ENCODE results near the gene CD2AP.
"Not testable (repeated sequence)": the region's sequence is repeated elsewhere in the genome, so short reads cannot be mapped to it uniquely, and the experiment has no call there.

CD2AP gene

DNA sequence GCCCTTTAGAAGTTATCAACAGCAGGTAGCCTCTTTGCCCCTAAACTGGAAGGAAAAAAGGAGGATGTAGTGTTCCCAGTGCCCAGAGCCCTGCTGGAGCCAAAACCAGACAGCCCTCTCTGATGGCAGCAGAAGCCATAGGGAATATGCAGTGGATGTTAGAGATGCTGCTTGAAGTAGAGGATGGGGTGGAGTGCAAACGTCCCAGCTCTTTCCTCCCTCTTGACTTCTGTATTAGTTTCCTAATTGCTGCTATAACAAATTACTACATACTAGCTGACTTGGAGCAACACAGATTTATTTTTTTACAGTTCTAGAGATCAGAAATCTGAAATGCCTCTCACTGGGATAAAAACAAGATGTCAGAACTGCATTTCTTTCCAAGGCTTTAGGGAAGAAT is 12.5 kb upstream of the CD2AP start:
- DNase-seq, result no peak

DNA sequence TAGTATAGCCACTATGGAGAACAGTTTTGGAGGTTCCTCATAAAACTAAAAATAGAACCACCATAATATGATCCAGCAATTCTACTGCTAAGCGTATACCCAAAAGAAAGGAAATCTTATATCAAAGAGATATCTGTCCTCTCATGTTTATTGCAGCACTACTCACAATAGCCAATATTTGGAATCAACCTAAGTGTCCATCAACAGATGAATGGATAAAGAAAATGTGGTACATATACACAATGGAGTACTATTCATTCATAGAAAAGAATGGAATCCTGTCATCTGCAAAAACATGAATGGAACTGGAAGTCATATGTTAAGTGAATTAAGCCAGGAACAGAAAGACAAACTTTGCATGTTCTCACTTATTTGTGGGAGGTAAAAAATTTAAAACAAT is 5.7 kb upstream of the CD2AP start:
- DNase-seq, result no peak

DNA sequence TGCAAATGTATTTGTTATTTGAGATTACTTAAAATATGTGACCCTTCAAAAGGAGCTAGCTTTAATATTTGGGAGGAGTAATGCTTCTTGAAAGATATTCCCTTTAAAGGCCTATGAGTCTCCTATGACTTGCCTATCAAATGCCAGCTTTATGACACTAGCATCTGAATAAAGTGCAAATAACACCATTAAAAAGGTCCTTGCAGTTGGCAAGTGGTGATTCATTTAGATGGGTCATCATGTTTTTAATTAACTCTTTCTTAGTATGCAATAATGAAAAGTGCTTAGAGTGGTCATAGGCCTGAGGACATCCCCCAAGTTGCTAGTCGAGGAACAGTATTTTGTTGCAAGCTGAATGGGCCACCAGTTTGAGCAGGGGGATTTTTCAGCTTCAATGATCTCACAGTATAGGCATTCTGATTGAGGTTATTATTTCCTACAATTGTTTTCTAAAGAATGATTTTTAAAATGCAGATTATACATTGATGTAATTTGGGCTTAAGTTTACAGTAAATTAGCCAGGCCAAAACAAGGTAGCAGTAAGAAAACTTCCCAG is 3.7 kb upstream of the CD2AP start:
- no peak for DNase-seq

DNA sequence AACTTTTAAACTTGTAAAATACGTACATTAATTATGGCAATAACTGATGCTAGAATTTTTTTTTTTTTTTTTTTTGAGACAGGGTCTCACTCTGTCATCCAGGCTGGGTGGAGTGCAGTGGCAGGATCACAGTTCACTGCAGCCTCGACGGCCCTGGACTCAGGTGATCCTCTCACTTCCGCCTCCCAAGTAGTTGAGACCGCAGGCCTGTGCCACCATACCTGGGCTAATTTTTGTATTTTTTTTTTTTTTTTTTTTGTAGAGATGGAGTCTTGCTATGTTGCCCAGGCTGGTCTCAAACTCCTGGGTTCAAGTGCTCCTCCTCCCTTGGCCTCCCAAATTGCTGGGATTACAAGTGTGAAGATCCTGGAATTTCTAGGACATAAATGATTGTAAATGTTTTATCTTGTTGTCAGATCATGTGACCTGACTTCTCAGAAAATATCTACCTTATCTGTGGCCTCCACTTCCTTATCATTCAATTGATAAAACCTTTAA is 2.2 kb upstream of the CD2AP start:
- DNase-seq, result no peak

DNA sequence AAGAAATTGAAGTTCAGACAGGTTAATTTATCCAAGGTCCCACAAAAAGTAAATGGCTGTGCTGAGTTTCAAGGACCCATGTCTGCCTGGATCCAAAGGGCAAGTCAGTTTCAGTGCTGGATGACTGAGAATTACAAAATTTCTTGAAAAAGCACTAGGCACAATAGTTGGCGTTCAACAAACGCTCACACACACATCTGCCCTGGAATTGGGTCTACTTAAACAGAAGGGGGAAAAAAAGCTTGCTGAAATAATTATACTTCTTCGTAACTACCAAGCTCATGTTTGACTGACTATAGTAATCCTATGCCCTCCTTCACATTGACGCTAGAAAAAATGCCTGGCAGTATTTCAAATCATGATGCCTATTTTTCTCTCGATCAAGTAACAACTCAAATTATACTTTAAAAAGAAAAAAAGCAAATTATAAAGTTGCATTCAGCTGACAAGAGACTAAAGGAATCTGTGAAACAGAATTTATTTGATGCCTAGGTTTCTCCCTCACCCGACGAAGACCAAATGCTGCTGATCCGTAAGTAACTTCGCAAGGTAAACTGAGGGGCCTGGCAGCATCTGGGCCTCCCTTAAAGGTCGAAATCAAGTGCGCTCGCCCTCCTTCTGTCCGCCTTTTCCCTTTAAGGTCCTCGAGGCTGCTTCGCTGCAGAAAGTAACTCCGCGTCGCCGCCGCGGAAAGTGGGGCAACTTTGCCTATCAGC is 650 bp upstream of the CD2AP start:
- no peak for DNase-seq

DNA sequence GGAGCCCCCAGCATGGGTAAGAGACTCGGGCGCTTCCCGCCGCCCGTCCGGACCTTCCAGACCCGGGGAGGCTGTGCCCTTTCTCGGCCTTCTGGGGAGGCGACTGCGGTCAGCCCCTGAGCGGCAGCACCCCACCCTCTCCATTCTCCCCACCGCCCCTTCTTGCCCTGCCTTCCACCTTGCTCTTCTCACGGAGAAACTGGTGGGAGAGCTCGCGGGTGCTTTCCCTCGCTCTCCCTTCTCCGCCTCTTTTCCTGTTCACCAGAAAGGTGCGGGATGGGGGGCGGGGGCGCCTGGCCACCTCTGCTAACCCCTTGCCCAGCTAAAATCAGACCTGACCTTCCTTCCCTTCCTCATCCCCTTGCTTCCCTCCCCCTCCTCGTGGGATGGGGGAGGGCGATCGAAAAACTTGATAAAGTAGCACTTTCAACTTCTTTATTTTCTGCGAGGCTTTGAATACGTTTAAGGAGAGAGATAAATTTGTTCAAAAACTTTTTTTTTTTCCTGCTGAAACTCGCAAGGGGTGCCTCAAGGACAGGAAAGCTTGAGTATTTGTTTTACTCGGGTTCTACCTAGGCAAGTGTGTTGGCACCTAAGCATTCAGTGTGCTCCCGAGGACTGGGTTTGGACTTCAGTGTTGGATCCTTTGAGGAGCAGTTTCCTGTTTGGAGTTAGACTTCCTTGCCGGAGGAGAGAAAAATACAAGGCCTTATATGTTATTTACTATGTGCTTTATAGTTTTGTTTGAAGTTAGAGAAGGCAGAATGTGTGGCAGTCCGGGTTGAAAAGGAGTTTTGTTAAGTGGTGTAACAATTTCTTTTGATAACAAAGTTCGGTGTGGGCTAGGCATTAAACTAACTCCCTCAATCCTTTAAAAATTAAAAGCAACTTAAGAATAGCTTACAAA is 897 bp downstream of the CD2AP start:
- peak in 1 of 2 experiments; percentile 68 for DNase-seq

DNA sequence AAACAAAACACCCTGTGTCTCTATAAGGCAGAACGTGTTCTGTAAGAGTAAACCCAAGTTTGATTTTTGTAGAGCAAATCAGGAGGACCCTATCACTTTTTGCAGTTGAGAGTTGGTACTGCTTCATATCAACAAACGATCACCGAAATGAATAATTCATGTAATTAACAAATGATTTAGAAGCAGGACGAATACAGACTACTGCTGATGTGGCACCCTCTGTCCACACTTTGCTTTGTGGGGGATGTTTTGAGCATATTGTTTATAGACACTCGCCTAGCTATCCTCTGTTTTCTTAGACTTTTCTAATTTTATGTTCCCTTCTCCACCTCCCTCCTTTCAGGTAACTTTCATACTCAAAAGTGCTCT is 1.5 kb downstream of the CD2AP start:
- DNase-seq, result no peak

DNA sequence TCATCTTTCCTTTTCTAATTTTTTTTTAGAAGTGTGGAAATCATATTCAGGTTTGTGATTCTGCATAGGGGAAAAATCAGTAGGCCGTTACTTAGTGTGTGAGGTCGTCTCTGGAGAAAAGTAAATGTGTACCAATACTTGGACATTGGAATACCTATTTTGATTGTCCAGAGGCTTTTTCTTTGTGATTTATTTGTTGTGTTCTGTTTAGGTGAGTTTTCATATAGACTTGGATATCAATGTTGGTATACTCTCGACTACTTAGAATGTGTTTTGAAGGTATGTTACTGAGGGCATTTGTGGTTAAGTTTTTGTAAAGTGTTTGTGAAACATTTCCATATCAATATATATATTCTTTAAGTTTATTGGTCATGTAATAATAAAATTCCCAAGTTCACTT is 2.3 kb downstream of the CD2AP start:
- DNase-seq, result no peak

DNA sequence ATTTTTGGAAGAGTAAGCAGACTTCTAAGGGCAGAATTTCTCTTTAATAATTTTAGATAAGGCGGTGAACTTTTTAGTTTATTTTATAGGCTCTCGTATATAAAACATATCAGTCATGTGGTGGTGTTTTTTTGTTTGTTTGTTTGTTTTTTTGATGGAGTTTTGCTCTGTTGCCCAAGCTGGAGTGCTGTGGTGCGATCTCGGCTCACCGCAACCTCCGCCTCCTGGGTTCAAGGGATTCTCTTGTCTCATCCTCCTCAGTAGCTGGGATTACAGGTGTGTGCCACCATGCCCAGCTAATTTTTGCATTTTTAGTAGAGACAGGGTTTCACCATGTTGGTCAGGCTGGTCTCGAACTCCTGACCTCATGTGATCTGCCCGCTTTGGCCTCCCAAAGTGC is 3.6 kb downstream of the CD2AP start:
- DNase-seq, result not testable (repeated sequence)

DNA sequence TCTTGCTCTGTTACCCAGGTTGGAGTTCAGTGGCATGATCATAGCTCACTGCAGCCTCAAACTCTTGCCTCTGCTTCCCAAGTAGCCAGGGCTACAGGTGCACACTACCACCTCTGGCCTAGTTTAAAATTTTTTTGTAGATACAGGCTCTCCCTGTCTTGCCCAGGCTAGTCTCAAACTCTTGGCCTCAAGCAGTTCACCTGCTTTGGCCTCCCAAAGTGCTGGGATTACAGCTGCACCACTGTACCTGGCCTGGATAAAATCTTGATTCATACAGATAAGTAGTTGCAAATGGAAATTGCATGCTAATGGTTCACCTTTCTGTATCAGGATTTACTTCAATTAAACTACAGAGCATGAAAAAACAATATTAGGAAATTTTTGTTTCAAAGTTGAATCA is 4.2 kb downstream of the CD2AP start:
- DNase-seq, result no peak

DNA sequence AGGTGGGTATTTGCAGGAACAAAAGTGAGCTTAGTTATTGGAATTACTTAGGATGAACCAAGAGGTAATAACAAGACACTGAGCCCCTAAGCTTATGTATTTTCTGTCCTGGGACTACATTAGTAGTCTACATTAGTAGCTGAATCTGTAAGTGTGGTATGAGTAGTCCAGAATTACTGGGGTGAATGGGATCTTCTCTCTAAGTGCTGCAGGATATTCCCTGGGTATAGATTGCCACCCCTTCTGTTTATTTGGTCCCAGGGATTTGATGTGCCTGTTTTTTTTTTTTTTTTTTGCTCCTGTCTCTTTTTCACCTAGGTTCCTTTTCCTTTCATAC is 5.9 kb downstream of the CD2AP start:
- DNase-seq, result no peak

DNA sequence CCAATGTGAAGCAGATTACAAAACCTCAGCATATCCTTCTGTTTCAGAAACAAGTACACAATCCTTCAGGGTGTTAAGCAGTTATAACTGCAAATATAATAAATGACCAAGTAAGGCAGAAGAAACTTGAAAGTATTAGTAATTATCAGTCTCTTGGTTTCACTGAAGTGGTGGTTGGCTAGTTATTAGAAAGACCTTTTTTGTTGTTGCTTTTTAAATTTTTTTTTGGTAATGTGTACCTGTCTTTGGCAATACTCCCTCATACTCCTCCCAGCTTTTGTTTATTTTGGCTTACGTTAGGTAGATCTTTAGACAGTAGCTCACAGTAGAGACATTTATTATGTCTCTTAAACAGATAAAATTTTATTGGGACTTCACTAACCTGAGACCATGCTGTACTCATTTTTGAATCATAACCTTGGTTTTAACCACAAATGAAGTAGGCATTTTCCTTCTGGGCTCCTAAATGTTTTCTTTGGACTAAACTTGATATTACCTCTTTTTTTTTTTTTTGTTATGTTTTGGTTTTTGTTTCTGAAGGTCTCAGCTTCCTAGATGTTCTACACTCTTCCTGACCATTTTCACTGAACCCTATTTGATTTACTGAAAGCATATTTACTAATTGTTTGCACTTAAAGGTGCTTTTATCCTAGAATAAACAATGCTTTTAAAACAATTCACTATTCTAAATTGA is 6.4 kb downstream of the CD2AP start:
- DNase-seq, result no peak

DNA sequence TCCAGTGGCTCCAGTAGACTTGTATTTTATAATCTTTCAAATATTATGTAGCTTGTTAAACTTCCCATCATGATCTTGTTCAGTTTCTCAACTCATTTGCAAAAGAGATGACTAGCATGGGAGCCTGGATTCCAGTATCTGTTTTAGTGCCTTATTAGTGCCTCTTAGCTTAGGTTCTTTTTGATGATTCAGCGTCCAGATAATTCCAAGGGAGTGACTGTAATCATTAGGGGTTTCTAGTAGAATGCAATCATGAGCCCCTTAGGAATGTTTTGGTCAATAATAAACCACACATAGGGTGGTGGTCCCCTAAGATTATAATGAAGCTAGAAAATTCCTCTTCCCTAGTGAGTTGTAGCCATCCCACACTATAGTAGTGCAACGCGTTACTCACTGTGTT is 7.0 kb downstream of the CD2AP start:
- no peak for DNase-seq

DNA sequence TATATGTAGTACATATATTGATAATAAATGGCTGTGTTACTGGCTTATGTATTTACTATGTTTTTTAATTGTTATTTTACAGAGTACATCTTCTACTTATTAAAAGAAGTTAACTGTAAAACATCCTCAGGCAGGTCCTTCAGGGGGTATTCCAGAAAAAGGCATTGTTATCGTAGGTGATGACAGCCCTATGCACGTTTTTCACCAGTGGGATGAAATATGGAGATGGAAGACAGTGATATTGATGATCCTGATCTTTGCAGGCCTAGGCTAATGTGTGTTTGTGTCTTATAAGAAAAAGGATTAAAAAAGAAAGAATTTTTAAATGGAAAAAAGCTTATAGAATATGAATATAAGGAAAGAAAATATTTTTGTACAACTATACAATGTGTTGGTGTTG is 7.5 kb downstream of the CD2AP start:
- no peak for DNase-seq

DNA sequence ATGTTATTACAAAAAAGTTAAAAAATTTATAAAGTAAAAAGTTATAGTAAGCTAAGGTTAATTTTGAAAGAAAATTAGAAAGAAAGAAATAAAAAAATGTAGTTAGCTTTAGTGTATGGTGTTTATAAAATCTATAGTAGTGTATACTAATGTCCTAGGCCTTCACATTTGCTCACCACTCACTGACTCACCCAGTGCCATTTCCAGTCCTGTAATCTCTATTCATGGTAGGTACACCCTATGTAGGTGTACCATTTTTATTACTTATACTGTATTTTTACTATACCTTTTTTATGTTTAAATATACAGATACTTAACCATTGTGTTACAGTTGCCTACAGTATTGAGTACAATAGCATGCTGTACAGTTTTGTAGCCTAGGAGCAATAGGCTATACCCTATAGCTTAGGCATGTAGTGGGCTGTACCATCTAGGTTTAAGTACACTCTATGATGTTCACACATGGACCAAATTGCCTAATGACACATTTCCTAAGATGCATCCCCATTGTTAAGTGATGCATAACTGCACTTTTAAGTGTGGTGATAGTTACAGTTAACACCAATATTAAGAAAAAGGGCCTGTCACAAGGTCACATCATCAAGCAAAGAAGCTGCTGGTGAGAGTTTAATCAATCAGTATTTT is 8.0 kb downstream of the CD2AP start:
- DNase-seq, result no peak

DNA sequence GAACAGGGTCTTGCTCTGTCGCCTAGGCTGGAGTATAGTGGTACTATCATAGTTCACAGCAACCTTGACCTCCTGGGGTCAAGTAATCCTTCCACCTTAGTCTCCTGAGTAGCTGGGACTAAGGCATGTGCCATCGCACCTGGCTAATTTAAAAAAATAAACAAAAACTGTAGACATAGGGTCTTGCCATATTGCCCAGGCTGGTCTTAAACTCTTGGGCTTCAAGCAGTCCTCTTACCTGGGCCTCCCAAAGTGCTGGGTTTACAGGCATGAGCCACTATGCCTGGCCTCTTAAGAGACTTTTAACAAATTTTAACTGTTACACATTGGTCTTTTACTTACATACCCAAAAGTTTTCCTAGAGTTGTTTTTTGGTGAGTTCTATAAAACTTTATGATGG is 12.4 kb downstream of the CD2AP start:
- DNase-seq, result no peak

DNA sequence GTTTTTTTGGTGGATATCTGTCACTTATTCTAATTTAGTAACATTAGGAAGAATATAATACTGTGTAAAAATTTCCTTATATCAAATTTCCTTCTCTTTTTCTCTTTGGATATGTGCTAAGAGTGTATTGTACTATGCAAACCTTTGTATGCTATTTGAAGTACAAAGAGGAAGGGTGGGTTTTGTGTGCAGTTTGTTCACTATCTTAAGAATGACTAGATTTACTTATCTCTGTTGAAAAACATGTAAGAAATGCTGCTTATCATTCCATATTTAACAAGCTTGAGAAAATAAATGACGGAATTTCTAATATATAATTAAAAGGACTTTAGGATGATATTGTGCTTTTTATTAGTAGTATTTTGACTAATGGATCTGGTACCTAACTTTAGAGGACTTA is 13.1 kb downstream of the CD2AP start:
- no peak for DNase-seq

DNA sequence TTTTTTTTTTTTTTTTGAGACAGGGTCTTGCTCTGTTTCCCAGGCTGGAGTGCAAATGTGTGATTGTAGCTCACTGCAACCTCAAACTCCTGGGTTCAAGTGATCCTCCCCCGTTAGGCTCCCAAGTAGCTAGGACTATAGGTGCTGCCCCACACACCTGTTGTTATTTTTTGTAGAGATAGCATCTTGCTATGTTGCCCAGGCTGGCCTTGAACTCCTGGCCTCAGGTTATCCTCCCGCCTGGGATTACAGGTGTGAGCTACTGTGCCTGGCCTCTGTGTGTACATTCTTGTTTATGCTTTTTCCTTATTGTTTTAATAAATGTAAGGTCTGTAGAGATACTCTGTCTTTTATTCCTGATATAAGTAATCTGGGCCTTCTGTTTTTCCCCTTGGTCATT is 14.8 kb downstream of the CD2AP start:
- no peak for DNase-seq

DNA sequence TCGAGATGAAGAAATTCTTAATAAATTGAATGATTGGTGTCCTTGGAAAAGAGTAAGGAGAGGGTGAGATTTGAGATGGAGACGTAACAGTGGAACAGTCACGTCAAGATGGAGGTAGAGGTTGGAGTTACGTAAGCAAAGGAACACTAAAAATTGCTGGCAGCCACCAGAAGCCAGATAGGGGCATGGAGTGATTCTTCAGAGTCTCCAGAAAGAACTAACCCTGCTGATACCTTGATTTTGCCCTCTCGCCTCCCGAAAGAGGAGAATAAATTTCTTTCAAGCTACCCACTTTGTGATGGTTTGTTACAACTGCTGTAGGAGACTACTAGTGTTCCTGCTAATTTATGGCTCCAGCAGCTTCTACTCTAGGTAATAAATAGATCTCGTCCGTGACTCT is 17.6 kb downstream of the CD2AP start:
- no peak for DNase-seq

DNA sequence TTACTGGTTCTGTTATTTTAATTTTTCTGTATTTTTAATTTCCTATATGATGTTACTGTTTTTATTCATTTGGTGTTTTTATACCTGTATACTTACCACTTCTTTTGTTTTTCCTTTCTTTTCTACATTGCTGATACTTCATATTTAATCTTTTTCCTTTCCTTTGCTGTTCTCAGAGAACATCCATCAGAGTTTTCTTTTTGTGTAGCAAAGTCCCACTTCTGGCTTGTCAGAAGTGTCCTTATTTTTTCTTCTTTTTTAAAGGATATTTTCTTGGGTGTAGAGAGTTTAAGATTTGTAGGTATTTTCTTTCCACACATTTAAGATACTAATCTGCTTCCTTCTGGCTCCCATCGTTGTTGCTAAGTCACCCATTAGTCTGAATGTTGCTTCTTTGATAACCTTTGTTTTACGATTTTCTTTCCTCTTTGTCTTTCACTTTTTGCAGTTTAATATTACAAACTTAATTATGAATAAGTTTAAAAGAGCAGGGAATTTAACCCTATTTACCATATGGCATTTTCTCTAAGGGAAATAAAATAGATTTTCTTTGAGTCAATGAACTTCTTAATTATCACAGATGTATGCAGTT is 18.5 kb downstream of the CD2AP start:
- DNase-seq, result no peak

DNA sequence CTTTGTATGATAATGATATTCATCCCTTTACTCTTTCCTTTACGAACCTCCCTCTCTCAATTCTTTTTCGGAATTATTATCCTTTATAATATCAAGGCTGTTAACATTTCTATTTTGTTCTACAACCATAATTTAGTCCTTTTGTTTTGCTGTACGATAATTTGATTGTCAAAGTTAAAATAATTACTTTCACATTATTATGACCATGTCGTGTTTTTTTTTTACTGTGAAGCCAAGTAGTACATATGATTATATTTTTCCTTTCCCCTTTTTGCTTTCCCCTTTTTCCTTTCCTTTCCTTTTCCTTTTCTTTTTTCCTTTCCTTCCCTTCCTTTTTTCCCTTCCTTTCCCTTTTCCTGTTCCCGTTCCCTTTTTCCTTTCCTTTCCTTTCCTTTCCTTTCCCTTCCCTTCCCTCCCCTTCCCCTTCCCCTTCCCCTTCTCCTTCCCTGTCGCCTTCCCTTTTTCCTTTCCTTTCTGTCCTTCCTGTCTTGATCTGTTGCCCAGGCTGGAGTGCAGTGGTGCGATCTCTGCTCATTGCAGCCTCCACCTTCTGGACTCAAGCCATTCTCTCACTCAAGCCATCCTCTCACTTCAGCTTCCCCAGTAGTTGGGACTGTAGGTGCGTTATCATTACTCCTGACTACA is 19.5 kb downstream of the CD2AP start:
- DNase-seq, result no peak

DNA sequence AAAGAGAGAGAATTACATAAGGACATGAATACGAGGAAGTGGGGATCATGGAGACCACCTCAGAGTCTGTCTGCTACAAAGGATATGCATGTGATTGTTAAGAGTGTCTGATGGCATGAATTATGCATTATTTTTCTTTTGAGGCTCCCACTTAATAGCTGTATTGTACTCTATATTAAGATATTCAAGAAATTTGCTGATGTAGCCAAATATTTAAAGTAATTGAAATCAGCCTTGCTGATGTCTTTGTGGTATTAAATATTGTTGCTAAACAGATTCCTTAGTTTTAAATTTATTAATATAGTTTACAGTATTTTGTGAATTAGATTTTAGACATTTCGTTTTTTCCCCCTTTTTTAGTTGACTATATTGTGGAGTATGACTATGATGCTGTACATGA is 25.3 kb downstream of the CD2AP start:
- DNase-seq, result no peak

Measured in activated CD4-positive, alpha-beta T cell treated with anti-CD3 and anti-CD28 coated beads, Interleukin-2, amount 50 U/mL, for 48 hours (primary cell).